ENCODE measurements around the gene PAFAH2.
A peak's percentile ranks its signal among the peaks of the same experiment; 100 is the strongest.

Gene PAFAH2

GRCh38 chr1:25997828-25998761, at the start of gene PAFAH2 (continued):
- no peak for TF ChIP-seq SETDB1 (IDR thresholded peaks at IDR 0.05; ENCODE audit: insufficient read length, low read length)
- no peak for TF ChIP-seq ZNF175 (tag by site-specific recombination; IDR thresholded peaks at IDR 0.05)
- TF ChIP-seq ZNF394 (tag by site-specific recombination; IDR thresholded peaks at IDR 0.05; ENCODE audit: borderline replicate concordance) = peak; percentile 91
- TF ChIP-seq KLF8 (tag by site-specific recombination; IDR thresholded peaks at IDR 0.05) = peak; percentile 99
- TF ChIP-seq ZNF514 (tag by site-specific recombination; IDR thresholded peaks at IDR 0.05) = peak; percentile 22; the same call in 1 of the 2 replicates

- ChIA-PET CTCF (interaction anchor here (1.5 kb wide), 1 partner anchor 97 kb away, joined by 3 read pairs; no protein-coding TSS in a partner anchor), POLR2A (no interaction called here)
- Histone ChIP-seq H3K4me1 (ENCODE audit: control insufficient read depth, insufficient read depth, low read length) (no peaks in the 10 kb centered on the region), H3K36me3 (ENCODE audit: control insufficient read depth in 2 of 2, insufficient read depth in 1 of 2, low read length in 2 of 2) (no peaks in the 10 kb centered on the region), H3K9me3 (ENCODE audit: control insufficient read depth, insufficient read depth, low read depth, low read length) (no peaks in the 10 kb centered on the region), H3K4me3 (ENCODE audit: low read depth, low read length) (no peak overlapping the region), H3K27ac (ENCODE audit: extremely low read depth, low read depth, low read length) (no peak overlapping the region)
- TF ChIP-seq MYNN (tag by site-specific recombination; IDR thresholded peaks at IDR 0.05; ENCODE audit: borderline replicate concordance) = no peak
- TF ChIP-seq ZBTB20 (tag by site-specific recombination; IDR thresholded peaks at IDR 0.05) = peak; percentile 60
- TF ChIP-seq GFI1B (tag by site-specific recombination; IDR thresholded peaks at IDR 0.05) = peak; percentile 45; the same call in 1 of the 2 replicates
- no peak for TF ChIP-seq WT1 (tag by site-specific recombination; IDR thresholded peaks at IDR 0.05)
- no peak for TF ChIP-seq ZNF701 (tag by site-specific recombination; IDR thresholded peaks at IDR 0.05)
Measured at GRCh38 chr1:26047278-26047874, 49.5 kb upstream of the PAFAH2 start.

GRCh38 chr1:26046246-26047095, 48.6 kb upstream of the PAFAH2 start:
- Histone ChIP-seq H3K4me1 (ENCODE audit: control insufficient read depth, insufficient read depth, low read length) (no peaks in the 10 kb centered on the region), H3K4me3 (ENCODE audit: low read depth, low read length) (no peak overlapping the region), H3K9me3 (ENCODE audit: control insufficient read depth, insufficient read depth, low read depth, low read length) (no peaks in the 10 kb centered on the region), H3K27ac (ENCODE audit: extremely low read depth, low read depth, low read length) (no peak overlapping the region), H3K36me3 (ENCODE audit: control insufficient read depth in 2 of 2, insufficient read depth in 1 of 2, low read length in 2 of 2) (no peaks in the 10 kb centered on the region)
- no peak for TF ChIP-seq SETDB1 (IDR thresholded peaks at IDR 0.05; ENCODE audit: insufficient read length, low read length)
- no peak for TF ChIP-seq HOXD13 (CRISPR knock-in tag; IDR thresholded peaks at IDR 0.05; ENCODE audit: borderline replicate concordance)
- no peak for TF ChIP-seq ZNF211 (tag by site-specific recombination; IDR thresholded peaks at IDR 0.05; ENCODE audit: low read depth)
- TF ChIP-seq ZNF514 (tag by site-specific recombination; IDR thresholded peaks at IDR 0.05) = no peak
- TF ChIP-seq ZNF449 (tag by site-specific recombination; IDR thresholded peaks at IDR 0.05) = no peak
- TF ChIP-seq ZNF366 (tag by site-specific recombination; conservative IDR thresholded peaks at IDR 0.05) = no peak
- no peak for TF ChIP-seq ZNF10 (tag by site-specific recombination; IDR thresholded peaks at IDR 0.05)
- TF ChIP-seq ZFP3 (tag by site-specific recombination; IDR thresholded peaks at IDR 0.05; ENCODE audit: low read depth) = no peak
- no peak for TF ChIP-seq AEBP2 (tag by site-specific recombination; IDR thresholded peaks at IDR 0.05; ENCODE audit: borderline replicate concordance)
- no peak for TF ChIP-seq ZNF148 (tag by site-specific recombination; IDR thresholded peaks at IDR 0.05; ENCODE audit: borderline replicate concordance)
- TF ChIP-seq ZNF645 (tag by site-specific recombination; IDR thresholded peaks at IDR 0.05) = no peak
- TF ChIP-seq SCRT2 (tag by site-specific recombination; IDR thresholded peaks at IDR 0.05) = no peak
- CTCF ChIA-PET = interaction anchor here (1.5 kb wide), 1 partner anchor 98 kb away, joined by 3 read pairs; no protein-coding TSS in a partner anchor
- POLR2A ChIA-PET = no interaction called here
